Metanephros (tissue), 1 donor: Measurements from ENCODE around the gene RHBDF2. TPM values are rescaled to one million over a fixed set of nuclear protein-coding genes. Genes with fewer than 3 reads are reported as not detected.

Experiments used
- total RNA-seq: library from RNA; depleted of rRNA; stranded (reverse); fragments of >200 nt; gene quantifications from one replicate; pipeline ENCODE4 v1.2.3, GENCODE V29; 2014

RHBDF2 gene
- total RNA-seq = 12.9 TPM

DNA sequence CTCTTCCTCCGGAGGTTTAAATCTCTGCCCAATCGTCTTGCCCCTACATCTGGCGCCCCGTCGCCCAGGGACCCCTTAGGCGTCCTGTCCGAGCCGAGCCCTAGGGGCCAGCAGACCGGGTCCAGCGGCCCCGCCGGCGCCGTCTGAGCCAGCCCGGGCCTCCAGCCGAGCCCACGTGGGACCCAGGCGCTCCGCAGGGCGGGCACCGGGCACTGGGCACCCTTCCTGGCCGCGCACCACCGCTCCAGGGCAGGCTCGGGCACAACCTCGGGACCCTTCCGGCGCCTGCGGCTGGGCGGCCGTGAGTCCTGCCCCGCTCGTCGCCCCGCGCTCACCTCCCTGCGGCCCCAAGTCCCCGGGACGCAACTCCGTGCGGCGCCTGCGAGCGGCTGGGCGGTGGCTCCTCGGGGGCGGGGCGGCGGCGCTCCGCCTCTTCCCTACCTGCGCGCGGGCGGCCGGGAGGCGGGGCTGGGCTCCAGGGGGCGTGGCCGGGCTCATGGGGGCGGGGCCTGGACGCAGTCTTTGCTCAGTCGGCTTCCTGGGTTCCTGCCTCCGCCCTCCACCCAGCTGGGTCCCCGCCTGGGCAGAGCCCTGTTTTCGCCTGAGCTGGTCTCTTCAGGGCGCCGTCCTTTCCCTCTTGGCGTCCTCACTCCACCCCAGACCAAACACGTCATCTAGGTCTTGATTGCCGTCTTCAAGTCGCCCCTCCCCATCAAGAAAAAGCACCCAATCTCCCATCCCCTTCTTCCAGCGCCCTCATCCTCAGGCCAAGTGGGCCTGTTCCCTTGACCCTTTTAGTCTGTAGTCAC lies at the start of gene RHBDF2:
Gene RHBDF2, minus strand, starts transcription at position 406 of the 809 bp plus-strand sequence. CDS start 19,899 bp downstream, outside the sequence.

DNA sequence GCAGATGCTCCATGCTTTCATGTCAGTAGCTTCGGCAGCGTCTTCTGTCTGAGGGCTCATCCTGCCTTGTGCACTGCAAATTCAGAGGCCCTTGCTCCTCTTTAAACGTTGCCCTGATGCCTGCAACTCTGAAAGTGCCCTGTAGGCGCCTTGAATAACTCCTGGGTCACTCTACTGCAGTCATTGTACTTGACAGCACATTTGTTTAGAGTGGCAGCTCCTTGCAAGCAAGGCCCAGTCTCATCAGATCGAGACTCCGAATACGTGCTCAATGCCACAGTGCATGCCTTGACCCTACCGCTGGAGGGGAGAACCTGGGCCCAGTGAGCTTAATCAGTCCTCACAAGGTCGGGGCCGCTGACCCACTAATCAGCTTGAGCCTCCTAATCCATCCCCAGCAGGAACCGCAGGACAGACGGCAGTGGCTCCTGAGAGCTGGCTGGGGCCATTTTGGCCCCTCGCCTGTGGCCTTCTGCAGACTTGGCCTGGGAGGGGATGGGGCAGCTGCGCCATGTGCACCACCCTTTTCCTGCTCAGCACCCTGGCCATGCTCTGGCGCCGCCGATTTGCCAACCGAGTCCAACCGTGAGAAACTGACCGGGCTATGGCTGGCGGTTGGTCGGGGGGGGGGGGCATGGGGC lies 38.5 kb upstream of the RHBDF2 start, which contains the start of gene PRCD:
Gene PRCD, plus strand, starts transcription at position 414 of the 641 bp plus-strand sequence. Its CDS starts 98 bp downstream, at position 512.

DNA sequence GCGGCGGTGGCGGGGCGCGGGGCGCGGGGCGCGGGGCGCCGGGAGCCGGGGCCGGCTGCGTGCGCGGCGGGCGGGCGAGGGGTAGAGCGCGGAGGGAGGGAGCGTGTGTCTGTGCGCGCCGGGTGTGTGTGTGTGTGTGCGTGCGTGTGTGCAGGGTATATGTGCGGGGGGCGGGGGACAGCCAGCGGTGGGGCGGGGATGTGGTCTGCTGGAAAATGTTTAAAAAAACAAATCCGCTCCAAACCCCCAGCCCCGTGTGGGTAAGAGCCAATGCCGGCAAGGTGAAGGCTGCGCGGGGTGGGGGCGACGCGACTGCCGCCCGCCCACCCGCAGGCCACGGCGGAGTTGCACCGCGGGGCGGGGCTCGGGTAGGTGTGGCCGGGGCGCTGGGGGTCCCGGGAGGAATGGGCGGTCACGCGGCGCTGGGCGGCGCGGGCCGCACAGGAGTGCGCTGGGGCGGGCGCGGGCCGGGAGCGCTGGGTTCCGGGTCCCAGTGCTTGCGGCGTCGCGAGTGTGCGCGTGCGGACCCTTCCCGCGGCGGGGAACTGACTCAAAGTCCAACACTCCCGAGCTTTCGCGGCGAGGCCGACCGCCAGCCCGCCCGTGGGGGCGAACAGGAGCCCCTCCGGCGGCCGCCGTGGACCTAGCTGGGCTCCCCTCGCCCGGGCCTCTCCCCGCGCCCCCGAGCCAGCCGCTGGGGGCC lies 36.5 kb upstream of the RHBDF2 start, which contains the start of gene CYGB:
Gene CYGB, minus strand, starts transcription at position 132 of the 703 bp plus-strand sequence. CDS start 167 bp downstream, outside the sequence.

DNA sequence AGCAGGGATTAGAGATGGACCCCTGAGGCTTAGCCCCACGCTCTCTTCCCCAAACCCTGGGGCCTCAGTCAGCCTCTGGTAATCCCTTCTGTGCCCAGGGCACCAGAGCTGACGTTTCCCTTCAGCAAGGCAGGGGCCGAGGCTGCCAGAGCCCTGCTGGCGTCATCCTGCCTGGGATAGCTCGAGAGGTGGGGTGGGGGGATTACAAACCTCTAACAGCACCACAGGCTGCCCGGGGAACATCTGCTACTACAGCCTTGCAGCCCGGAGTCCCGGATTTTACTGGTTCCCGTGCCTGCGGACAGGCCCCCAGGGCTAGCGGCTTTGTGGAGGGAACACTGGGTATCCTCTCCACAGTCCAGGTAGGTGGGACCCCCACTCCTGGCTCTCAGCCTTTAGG lies 33.9 kb downstream of the RHBDF2 start, which contains the start of gene AANAT:
Gene AANAT, plus strand, starts transcription at position 238 of the 400 bp plus-strand sequence. CDS start 1,144 bp downstream, outside the sequence.

DNA sequence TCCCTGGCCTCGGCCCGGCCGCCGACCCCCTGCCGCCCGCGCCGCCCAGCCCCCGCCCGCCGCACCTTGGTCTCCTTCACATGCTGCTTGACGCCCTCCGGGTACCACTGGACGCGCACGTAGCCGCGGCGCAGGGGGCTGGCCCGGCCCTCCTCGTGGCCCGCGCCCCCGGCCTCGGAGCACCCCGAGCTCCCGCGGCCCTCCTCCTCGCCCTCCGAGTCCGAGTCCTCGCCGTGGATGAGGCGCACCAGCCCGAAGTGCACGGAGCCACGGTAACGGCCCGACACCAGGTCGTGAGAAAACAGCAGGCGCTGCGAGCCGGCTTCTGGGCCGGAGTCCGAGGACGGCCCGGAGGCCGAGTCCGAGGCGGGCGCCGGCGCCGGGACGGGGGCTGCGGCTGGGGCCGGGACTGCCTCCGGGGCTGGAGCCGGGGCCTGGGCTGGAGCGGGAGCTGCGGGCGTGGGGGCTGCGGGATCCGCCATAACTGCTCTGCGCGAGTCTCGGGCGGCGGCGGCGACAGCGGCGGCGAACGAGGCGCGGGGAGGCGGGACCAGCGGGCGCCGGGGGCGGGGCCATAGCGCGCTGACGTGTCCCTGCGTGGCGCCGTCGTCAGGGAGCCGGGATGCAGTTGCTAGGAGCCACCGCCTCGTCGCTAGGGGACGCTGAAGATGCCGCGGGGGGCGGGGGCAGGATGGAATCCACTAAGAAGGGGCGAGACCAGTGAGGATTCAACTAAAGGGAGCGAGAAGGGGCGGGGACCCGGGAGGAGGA lies 48.4 kb downstream of the RHBDF2 start, which contains the start of gene UBE2O:
Gene UBE2O, minus strand, starts transcription at position 493 of the 771 bp plus-strand sequence. Its CDS starts 11 bp downstream, at position 482.

Other genes with a start within 250 kb of the RHBDF2 start
- gene UBALD2, start 236.1 kb downstream of the RHBDF2 start, total RNA-seq = 15.1 TPM
- 4.3 TPM for gene QRICH2, start 193.1 kb downstream of the RHBDF2 start, total RNA-seq
- gene PRPSAP1, start 147.5 kb downstream of the RHBDF2 start, total RNA-seq = 52.8 TPM
- 3.4 TPM for gene SPHK1, start 116.8 kb downstream of the RHBDF2 start, total RNA-seq
- 30.9 TPM for gene UBE2O, start 48.3 kb downstream of the RHBDF2 start, total RNA-seq
- 0.41 TPM for gene AANAT, start 33.8 kb downstream of the RHBDF2 start, total RNA-seq
- gene CYGB, start 36.3 kb upstream of the RHBDF2 start, total RNA-seq = 18.4 TPM
- 4.6 TPM for gene PRCD, start 38.6 kb upstream of the RHBDF2 start, total RNA-seq
- gene ST6GALNAC2, start 84.4 kb upstream of the RHBDF2 start, total RNA-seq = 6.9 TPM
- 0.12 TPM for gene ST6GALNAC1, start 142.3 kb upstream of the RHBDF2 start, total RNA-seq
- gene MXRA7, start 209.5 kb upstream of the RHBDF2 start, total RNA-seq = 67.4 TPM
- 25.2 TPM for gene JMJD6, start 225.2 kb upstream of the RHBDF2 start, total RNA-seq
- gene METTL23, start 225.4 kb upstream of the RHBDF2 start, total RNA-seq = 32.1 TPM
- gene SRSF2, start 235.9 kb upstream of the RHBDF2 start, total RNA-seq = 437 TPM
- gene MFSD11, start 236.7 kb upstream of the RHBDF2 start, total RNA-seq = 43.8 TPM